ENCODE measurements around the gene TTC1. TPM values are rescaled to one million over a fixed set of nuclear protein-coding genes. Genes with fewer than 3 reads are reported as not detected.

Gene TTC1
- total RNA-seq, 1 donor from 2014 or later: 108 TPM

- no peak for ATAC-seq (ENCODE audit: poor library complexity)
- DNase-seq: no peak
- intact Hi-C loops (cut with DNase I): loop anchor here (10.0 kb wide), 1 partner anchor 366 kb away; no protein-coding TSS in a partner anchor
Observed at GRCh38 chr5:160029004-160029403, 20.1 kb downstream of the TTC1 start.

- intact Hi-C loops (cut with DNase I): loop anchor here (10.0 kb wide), 1 partner anchor 365 kb away; no protein-coding TSS in a partner anchor
- ATAC-seq (ENCODE audit: poor library complexity) (no peak), DNase-seq (no peak)
Observed at GRCh38 chr5:160029540-160030139, 20.7 kb downstream of the TTC1 start.

GRCh38 chr5:160030631-160031377 is 21.9 kb downstream of the TTC1 start:
- DNase-seq (no peak), ATAC-seq (ENCODE audit: poor library complexity) (peak; percentile 31)
- intact Hi-C loops (cut with DNase I): no loop called here

GRCh38 chr5:160033546-160034252 is 24.8 kb downstream of the TTC1 start:
- no peak for ATAC-seq (ENCODE audit: poor library complexity)
- intact Hi-C loops (cut with DNase I): no loop called here

GRCh38 chr5:160036243-160036642 is 27.3 kb downstream of the TTC1 start:
- peak; percentile 91 for ATAC-seq (ENCODE audit: poor library complexity)
- no peak for DNase-seq
- intact Hi-C loops (cut with DNase I): no loop called here

More at GRCh38 chr5:160033546-160034252, 24.8 kb downstream of the TTC1 start:
- no peak for DNase-seq

- no peak for DNase-seq
- intact Hi-C loops (cut with DNase I): no loop called here
- ATAC-seq (ENCODE audit: poor library complexity): peak; percentile 67
Observed at GRCh38 chr5:160036884-160037283, 27.9 kb downstream of the TTC1 start.

- DNase-seq: no peak
- intact Hi-C loops (cut with DNase I): no loop called here
- ATAC-seq (ENCODE audit: poor library complexity): no peak
Observed at GRCh38 chr5:160039810-160040470, 31.0 kb downstream of the TTC1 start.

GRCh38 chr5:160040471-160040835 is 31.5 kb downstream of the TTC1 start:
- no peak for ATAC-seq (ENCODE audit: poor library complexity)
- DNase-seq: no peak
- intact Hi-C loops (cut with DNase I): no loop called here

- intact Hi-C loops (cut with DNase I): no loop called here
- no peak for ATAC-seq (ENCODE audit: poor library complexity)
- no peak for DNase-seq
Observed at GRCh38 chr5:160042671-160043070, 33.7 kb downstream of the TTC1 start.

- DNase-seq (no peak), ATAC-seq (ENCODE audit: poor library complexity) (no peak)
- intact Hi-C loops (cut with DNase I): no loop called here
Observed at GRCh38 chr5:160044391-160044804, 35.5 kb downstream of the TTC1 start.

- intact Hi-C loops (cut with DNase I): no loop called here
- DNase-seq: no peak
Observed at GRCh38 chr5:160044967-160045366, 36.0 kb downstream of the TTC1 start.

GRCh38 chr5:160047423-160047822 is 38.5 kb downstream of the TTC1 start:
- intact Hi-C loops (cut with DNase I): no loop called here
- DNase-seq: no peak
- ATAC-seq (ENCODE audit: poor library complexity): peak; percentile 58

More at GRCh38 chr5:160044967-160045366, 36.0 kb downstream of the TTC1 start:
- no peak for ATAC-seq (ENCODE audit: poor library complexity)

- ATAC-seq (ENCODE audit: poor library complexity): peak; percentile 71
- intact Hi-C loops (cut with DNase I): no loop called here
- DNase-seq: peak; percentile 64
Observed at GRCh38 chr5:160048131-160048530, 39.2 kb downstream of the TTC1 start.

- intact Hi-C loops (cut with DNase I): no loop called here
- ATAC-seq (ENCODE audit: poor library complexity) (no peak), DNase-seq (no peak)
Observed at GRCh38 chr5:160049099-160049498, 40.2 kb downstream of the TTC1 start.

- intact Hi-C loops (cut with DNase I): no loop called here
- DNase-seq (no peak), ATAC-seq (ENCODE audit: poor library complexity) (no peak)
Observed at GRCh38 chr5:160054047-160054446, 45.1 kb downstream of the TTC1 start.

- ATAC-seq (ENCODE audit: poor library complexity) (no peak), DNase-seq (no peak)
- intact Hi-C loops (cut with DNase I): no loop called here
Observed at GRCh38 chr5:160054831-160055230, 45.9 kb downstream of the TTC1 start.

- ATAC-seq (ENCODE audit: poor library complexity): no peak
- DNase-seq: no peak
- intact Hi-C loops (cut with DNase I): no loop called here
Observed at GRCh38 chr5:160057256-160057655, 48.3 kb downstream of the TTC1 start.

GRCh38 chr5:160060001-160060400 is 51.1 kb downstream of the TTC1 start:
- ATAC-seq (ENCODE audit: poor library complexity) (no peak), DNase-seq (no peak)
- intact Hi-C loops (cut with DNase I): no loop called here

- ATAC-seq (ENCODE audit: poor library complexity) (no peak), DNase-seq (no peak)
- intact Hi-C loops (cut with DNase I): no loop called here
Observed at GRCh38 chr5:160061770-160062169, 52.8 kb downstream of the TTC1 start.

Measured in Right ventricle myocardium superior (tissue), 1 donor.